Astrocyte of the cerebellum (primary cell): ENCODE results near the gene BBIP1.

Source experiments
- DNase-seq: peaks from one replicate; pipeline ENCODE4 v3.0.0-alpha.2; 2011; ENCODE audit warnings: low read depth
- H3K4me3 ChIP-seq: 2 replicates; pipeline ENCODE4 v1.5.1; 2011; ENCODE audit warnings: mild to moderate bottlenecking, low read depth, low read length, moderate library complexity
- in situ Hi-C: cut with HindIII; loops from 2 replicates; pipeline ENCODE4 v1.10.0; 2017; ENCODE audit warnings: low sequenced_read_pairs
- TF ChIP-seq, protein P1 (sequence below): IDR thresholded peaks from 2 replicates; pipeline ENCODE4 v1.5.1; 2012; ENCODE audit warnings: low read length, low read depth, moderate library complexity, mild to moderate bottlenecking; ENCODE audit errors: missing control alignments

The BBIP1 gene

DNA sequence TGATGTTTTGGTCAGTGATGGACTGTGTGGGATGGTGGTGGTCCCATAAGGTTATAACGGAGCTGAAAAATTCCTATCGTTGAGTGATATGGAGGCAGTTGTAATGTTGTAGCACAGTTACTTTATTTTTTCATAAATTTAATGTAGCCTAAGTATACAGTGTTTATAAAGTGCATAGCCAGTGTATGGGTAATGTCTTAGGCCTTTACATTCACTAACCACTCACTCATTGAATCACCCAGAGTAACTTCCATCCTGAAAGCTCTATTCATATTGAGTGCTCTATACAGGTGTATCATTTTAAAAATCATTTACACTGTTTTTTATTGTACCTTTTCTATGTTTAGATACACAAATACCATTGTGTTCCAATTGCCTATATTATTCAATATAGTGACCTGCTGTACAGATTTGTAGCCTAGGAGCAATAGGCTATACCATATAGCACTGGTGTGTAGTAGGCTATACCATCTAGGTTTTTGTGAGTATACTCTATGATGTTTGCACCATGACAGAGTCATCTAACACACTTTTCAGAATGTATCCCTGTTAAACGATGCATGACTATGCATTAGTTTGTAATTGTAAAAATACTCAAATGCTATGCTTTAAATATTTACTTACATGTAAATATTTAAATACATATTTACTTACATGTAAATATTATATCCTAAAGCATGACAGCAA, 26.2 kb downstream of the BBIP1 start:
- DNase-seq = no peak
- in situ Hi-C loops = loop anchor here (25.0 kb wide), 2 partner anchors 155 to 580 kb away; partner anchors contain the start of gene SMNDC1
- H3K4me3 ChIP-seq = no peak overlapping the region
- TF ChIP-seq, protein P1, sequence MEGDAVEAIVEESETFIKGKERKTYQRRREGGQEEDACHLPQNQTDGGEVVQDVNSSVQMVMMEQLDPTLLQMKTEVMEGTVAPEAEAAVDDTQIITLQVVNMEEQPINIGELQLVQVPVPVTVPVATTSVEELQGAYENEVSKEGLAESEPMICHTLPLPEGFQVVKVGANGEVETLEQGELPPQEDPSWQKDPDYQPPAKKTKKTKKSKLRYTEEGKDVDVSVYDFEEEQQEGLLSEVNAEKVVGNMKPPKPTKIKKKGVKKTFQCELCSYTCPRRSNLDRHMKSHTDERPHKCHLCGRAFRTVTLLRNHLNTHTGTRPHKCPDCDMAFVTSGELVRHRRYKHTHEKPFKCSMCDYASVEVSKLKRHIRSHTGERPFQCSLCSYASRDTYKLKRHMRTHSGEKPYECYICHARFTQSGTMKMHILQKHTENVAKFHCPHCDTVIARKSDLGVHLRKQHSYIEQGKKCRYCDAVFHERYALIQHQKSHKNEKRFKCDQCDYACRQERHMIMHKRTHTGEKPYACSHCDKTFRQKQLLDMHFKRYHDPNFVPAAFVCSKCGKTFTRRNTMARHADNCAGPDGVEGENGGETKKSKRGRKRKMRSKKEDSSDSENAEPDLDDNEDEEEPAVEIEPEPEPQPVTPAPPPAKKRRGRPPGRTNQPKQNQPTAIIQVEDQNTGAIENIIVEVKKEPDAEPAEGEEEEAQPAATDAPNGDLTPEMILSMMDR = no peak

DNA sequence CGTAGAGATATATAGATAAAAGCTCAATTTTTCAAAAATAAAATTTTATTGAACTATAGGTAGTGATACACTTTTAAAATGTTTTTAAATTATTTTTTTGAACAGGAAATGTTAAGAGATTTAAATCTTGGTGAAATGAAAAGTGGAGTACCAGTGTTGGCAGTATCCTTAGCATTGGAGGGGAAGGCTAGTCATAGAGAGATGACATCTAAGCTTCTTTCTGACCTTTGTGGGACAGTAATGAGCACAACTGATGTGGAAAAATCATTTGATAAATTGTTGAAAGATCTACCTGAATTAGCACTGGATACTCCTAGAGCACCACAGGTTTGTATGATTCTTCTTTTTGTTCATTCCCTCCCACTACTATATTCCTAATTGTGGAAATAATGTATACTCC, 31.4 kb downstream of the BBIP1 start:
- in situ Hi-C loops = loop anchor here (25.0 kb wide), 2 partner anchors 150 to 575 kb away; partner anchors contain the start of gene SMNDC1
- DNase-seq = no peak
- H3K4me3 ChIP-seq = no peak overlapping the region
- TF ChIP-seq, protein P1 = no peak

DNA sequence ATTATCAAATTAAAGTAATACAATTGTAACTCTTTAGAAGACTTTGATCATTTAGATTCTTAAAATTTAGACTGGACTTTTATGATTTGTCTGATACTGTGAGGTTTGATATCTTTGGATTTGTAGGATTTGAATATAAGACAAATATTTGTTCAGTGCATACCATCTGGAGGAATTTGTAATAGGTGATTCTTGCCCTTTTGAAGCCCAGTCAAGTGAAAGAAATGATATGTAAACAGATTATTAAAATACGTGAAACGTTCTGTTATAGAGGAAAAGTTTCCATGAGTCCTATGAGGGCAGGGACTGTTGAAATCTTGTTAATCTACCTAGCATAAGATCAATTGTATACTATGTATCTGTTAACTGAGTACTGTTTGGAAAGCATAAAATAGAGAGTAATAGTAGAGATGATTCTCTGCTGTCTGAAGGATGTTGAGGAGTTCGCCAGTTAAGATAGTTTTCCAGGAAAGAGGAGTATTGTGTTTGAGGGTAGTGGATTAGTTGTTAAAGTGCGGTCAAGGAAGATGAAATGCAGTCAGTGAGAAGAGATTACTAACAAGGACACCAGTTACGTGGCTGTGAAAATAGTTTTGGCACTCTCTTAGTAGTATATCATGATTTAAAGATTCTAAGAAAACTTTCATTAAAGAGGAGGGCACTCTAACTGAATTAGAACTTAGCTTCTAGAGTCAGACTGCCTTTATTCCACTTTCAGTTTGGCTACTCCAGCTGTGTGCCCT, 32.9 kb downstream of the BBIP1 start:
- TF ChIP-seq, protein P1 = no peak
- in situ Hi-C loops = loop anchor here (25.0 kb wide), 2 partner anchors 149 to 574 kb away; partner anchors contain the start of gene SMNDC1
- DNase-seq = no peak
- no peak overlapping the region for H3K4me3 ChIP-seq

DNA sequence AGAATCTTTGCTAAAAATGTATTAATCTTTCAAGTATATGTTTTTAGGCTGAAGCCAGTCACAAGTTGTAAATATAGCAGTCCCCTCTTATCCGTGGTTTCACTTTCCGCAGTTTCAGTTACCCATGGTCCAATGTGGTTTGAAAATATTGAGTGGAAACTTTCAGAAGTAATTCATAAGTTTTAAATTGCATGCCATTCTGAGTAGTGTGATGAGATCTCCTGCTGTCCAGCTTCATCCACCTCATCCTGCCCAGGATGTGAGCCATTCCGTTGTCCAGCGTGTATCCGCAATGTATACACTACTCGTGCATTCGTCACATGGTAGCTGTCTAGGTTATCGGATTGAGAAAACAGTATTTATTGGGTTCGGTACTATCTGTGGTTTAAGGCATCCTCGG, 35.1 kb downstream of the BBIP1 start:
- in situ Hi-C loops = loop anchor here (25.0 kb wide), 2 partner anchors 147 to 572 kb away; partner anchors contain the start of gene SMNDC1

DNA sequence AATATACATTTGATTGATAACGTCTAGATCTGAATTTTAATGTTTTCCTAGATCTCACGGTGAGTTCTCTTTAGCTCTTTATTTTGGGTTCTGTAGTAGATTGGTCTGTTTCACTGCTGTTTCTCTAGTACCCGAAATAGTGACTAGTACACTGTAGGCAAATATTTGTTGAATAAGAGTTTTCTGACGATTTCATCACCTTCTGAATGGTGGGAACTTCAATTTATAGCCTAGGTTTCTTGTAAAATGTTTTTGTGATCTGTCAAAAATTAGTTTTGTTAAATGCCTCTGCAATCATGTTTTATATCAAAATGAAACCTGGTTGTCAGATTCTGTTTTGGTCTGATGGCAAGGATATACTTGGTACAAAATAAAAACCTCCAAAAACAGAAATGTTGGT, 37.1 kb downstream of the BBIP1 start:
- H3K4me3 ChIP-seq = no peak overlapping the region
- in situ Hi-C loops = loop anchor here (25.0 kb wide), 2 partner anchors 145 to 570 kb away; partner anchors contain the start of gene SMNDC1
- TF ChIP-seq, protein P1 = no peak
- no peak for DNase-seq

More for the DNA sequence above, 35.1 kb downstream of the BBIP1 start:
- DNase-seq = no peak
- no peak overlapping the region for H3K4me3 ChIP-seq
- TF ChIP-seq, protein P1 = no peak

DNA sequence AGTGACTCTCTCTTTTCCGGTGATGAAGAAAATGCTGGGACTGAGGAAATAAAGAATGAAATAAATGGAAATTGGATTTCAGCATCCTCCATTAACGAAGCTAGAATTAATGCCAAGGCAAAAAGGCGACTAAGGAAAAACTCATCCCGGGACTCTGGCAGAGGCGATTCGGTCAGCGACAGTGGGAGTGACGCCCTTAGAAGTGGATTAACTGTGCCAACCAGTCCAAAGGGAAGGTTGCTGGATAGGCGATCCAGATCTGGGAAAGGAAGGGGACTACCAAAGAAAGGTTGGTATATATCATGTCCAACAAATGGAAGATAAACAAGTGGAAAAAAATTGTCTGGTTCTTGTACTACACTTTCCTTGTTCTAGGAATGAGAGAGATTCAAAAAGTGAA, 37.7 kb downstream of the BBIP1 start:
- in situ Hi-C loops = loop anchor here (25.0 kb wide), 2 partner anchors 144 to 569 kb away; partner anchors contain the start of gene SMNDC1
- TF ChIP-seq, protein P1 = no peak
- H3K4me3 ChIP-seq = no peak overlapping the region
- no peak for DNase-seq
